Omental fat pad (tissue), 4 donors: ENCODE data around the gene DFFB. TPM values are rescaled to one million over a fixed set of nuclear protein-coding genes. Genes with fewer than 3 reads are reported as not detected.

Experiments
- ATAC-seq: fragments of 150-250 bp; one replicate; pipeline ENCODE4 v1.9.1; 2016; ENCODE audit warnings: mild to moderate bottlenecking, moderate library complexity; ENCODE audit not compliant: low FRiP score
- DNase-seq: peaks from one replicate; pipeline ENCODE4 v3.0.0-alpha.2; 2019; ENCODE audit warnings: low spot score
- total RNA-seq, 4 donors: library from RNA; depleted of rRNA; stranded (reverse); fragments of >200 nt; gene quantifications; one replicate each; pipeline ENCODE4 v1.1.0, GENCODE V29; 2016
- TF ChIP-seq, protein P1 (sequence below), 3 donors: fragments of 450-650 bp; IDR thresholded peaks; one replicate each; pipeline ENCODE4 v1.5.1; 2016 to 2017; ENCODE audit warnings: antibody characterized with exemption in 3 of 3, mild to moderate bottlenecking in 3 of 3, moderate library complexity in 2 of 3

The DFFB gene
- total RNA-seq, 4 donors from 2014 or later, result 4.6 to 16.2 (median 6.9) TPM

DNA sequence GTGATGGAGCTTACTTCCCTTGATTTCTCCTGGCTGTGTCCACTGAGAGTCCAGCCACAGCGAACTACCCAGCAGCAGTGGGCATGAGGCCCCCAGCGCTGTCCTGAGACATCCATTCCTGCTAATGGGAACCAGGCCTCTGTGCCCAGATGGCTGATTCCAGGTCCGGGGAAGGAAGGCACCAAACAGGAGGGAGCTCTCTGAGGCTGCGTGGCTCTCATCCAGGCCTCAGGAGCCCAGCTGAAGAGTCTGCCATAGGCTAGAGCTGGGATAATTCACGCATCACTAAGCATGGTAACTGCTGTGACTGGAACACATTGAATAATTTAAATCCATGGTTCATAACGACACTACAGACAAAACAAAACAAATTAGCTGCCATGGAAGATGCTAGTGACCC is 36.3 kb upstream of the DFFB start:
- TF ChIP-seq, protein P1, sequence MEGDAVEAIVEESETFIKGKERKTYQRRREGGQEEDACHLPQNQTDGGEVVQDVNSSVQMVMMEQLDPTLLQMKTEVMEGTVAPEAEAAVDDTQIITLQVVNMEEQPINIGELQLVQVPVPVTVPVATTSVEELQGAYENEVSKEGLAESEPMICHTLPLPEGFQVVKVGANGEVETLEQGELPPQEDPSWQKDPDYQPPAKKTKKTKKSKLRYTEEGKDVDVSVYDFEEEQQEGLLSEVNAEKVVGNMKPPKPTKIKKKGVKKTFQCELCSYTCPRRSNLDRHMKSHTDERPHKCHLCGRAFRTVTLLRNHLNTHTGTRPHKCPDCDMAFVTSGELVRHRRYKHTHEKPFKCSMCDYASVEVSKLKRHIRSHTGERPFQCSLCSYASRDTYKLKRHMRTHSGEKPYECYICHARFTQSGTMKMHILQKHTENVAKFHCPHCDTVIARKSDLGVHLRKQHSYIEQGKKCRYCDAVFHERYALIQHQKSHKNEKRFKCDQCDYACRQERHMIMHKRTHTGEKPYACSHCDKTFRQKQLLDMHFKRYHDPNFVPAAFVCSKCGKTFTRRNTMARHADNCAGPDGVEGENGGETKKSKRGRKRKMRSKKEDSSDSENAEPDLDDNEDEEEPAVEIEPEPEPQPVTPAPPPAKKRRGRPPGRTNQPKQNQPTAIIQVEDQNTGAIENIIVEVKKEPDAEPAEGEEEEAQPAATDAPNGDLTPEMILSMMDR (IDR thresholded peaks at IDR 0.05), result no peak
- DNase-seq, result no peak
- ATAC-seq, result no peak

DNA sequence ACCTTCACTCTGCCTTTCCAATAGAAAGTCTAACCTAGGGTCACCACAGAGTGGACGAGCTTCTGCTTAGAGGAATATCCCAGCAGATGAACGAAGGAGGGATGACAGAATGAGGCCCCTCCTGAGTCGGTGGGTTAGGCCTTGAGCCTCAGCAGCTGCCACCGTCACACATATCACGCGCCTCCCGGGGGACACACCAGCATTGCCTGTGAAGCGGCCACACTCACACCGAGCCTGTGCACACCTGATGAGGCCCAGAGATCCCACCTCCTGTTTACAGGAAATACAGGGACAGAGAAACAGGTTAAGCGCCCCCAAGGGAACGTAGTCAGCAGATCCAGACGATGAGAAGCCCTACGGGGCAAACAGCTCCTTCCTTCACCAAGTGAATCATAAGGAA is 35.8 kb upstream of the DFFB start:
- no peak for ATAC-seq
- TF ChIP-seq, protein P1 (IDR thresholded peaks at IDR 0.05), result no peak
- no peak for DNase-seq

DNA sequence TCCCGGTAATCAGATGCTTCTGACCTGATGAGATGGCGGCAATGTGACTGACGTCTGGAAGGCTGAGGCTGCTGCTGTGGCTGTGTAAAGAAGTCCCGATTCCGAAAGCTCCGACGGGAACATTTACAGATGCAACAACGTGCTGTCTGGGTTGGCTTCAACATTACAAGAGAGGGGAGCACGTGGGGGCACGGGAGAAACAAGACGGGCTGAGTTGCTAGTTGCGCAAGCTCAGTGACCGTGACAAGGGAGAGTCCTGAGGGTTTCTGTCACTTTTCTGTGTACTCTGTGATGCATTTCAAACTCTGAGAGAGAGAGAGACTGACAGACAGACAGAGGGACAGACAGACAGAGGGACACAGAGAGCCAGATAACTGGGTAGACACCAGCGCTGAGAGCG is 35.4 kb upstream of the DFFB start:
- ATAC-seq, result no peak
- no peak for DNase-seq
- TF ChIP-seq, protein P1 (IDR thresholded peaks at IDR 0.05), result no peak

DNA sequence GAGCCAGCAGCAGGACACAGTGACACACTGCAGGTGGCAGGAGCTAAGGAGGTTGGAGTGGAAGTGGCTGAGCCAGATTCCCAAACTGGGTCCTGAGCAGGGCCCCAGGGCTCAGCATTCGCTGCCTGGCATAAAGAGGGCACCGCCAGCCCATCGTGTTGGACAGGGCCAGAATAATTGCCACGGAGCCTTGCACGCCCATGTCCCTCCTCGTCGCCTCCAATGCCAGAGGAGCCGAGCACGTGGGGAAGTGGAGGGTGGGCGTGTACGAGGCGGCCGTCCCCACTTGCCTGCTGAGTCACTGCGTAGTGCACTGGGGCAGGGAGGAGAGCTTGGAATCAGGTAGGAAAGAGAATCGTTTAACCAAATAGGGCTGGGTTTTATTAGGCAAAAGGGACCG is 34.9 kb upstream of the DFFB start:
- TF ChIP-seq, protein P1 (IDR thresholded peaks at IDR 0.05), result no peak
- peak; percentile 37 for ATAC-seq
- no peak for DNase-seq

DNA sequence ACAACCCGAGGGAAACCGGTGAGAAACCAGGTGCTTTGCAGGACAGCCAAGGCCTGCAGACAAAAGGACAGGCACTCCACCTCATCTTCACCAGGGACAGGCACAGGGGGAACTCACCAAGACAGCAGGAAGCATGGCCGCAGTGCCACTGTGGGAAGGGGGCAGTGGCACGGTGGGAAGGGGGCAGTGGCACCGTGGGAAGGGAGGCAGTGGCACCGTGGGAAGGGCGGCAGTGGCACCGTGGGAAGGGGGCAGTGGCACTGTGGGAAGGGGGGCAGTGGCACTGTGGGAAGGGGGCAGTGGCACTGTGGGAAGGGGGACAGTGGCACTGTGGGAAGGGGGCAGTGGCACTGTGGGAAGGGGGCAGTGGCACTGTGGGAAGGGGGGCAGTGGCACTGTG is 32.6 kb upstream of the DFFB start:
- no peak for DNase-seq
- ATAC-seq, result no peak
- TF ChIP-seq, protein P1 (IDR thresholded peaks at IDR 0.05), result no peak

DNA sequence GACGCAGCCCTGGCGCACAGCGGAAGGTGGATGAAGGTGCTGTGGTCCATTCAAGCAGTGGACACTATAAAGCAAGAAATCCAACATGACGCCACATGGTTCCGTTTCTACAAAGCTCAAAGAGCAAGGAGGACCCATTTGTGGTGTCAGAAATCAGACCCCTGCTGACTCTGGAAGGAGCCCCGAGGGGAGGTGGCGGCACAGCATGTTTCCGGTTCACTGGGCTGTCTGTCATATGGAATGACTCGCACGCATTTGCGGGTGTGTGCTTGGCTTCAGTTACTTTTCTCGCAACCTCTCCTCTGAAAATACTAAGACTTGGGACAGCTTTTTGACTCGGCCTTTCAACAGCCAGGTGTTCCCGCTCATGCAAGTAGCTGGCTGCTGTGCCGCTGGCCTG is 31.9 kb upstream of the DFFB start:
- DNase-seq (no peak), ATAC-seq (no peak)
- TF ChIP-seq, protein P1 (IDR thresholded peaks at IDR 0.05), result no peak

GRCh38 chr1:3827813-3828307 is 29.4 kb upstream of the DFFB start:
- TF ChIP-seq, protein P1 (IDR thresholded peaks at IDR 0.05), result no peak
- ATAC-seq (no peak), DNase-seq (no peak)
